OCI-M1 (cell line): ENCODE measurements around the gene MUC5AC.
"Not testable (repeated sequence)": the region's sequence is repeated elsewhere in the genome, so short reads cannot be mapped to it uniquely, and the experiment has no call there.

ENCODE experiments used
- DNase-seq: peaks from one replicate; lab custom pipeline; 2025; lab: John Stamatoyannopoulos, UW

The MUC5AC gene, protein sequence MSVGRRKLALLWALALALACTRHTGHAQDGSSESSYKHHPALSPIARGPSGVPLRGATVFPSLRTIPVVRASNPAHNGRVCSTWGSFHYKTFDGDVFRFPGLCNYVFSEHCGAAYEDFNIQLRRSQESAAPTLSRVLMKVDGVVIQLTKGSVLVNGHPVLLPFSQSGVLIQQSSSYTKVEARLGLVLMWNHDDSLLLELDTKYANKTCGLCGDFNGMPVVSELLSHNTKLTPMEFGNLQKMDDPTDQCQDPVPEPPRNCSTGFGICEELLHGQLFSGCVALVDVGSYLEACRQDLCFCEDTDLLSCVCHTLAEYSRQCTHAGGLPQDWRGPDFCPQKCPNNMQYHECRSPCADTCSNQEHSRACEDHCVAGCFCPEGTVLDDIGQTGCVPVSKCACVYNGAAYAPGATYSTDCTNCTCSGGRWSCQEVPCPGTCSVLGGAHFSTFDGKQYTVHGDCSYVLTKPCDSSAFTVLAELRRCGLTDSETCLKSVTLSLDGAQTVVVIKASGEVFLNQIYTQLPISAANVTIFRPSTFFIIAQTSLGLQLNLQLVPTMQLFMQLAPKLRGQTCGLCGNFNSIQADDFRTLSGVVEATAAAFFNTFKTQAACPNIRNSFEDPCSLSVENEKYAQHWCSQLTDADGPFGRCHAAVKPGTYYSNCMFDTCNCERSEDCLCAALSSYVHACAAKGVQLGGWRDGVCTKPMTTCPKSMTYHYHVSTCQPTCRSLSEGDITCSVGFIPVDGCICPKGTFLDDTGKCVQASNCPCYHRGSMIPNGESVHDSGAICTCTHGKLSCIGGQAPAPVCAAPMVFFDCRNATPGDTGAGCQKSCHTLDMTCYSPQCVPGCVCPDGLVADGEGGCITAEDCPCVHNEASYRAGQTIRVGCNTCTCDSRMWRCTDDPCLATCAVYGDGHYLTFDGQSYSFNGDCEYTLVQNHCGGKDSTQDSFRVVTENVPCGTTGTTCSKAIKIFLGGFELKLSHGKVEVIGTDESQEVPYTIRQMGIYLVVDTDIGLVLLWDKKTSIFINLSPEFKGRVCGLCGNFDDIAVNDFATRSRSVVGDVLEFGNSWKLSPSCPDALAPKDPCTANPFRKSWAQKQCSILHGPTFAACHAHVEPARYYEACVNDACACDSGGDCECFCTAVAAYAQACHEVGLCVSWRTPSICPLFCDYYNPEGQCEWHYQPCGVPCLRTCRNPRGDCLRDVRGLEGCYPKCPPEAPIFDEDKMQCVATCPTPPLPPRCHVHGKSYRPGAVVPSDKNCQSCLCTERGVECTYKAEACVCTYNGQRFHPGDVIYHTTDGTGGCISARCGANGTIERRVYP (N-terminal part only)

DNA sequence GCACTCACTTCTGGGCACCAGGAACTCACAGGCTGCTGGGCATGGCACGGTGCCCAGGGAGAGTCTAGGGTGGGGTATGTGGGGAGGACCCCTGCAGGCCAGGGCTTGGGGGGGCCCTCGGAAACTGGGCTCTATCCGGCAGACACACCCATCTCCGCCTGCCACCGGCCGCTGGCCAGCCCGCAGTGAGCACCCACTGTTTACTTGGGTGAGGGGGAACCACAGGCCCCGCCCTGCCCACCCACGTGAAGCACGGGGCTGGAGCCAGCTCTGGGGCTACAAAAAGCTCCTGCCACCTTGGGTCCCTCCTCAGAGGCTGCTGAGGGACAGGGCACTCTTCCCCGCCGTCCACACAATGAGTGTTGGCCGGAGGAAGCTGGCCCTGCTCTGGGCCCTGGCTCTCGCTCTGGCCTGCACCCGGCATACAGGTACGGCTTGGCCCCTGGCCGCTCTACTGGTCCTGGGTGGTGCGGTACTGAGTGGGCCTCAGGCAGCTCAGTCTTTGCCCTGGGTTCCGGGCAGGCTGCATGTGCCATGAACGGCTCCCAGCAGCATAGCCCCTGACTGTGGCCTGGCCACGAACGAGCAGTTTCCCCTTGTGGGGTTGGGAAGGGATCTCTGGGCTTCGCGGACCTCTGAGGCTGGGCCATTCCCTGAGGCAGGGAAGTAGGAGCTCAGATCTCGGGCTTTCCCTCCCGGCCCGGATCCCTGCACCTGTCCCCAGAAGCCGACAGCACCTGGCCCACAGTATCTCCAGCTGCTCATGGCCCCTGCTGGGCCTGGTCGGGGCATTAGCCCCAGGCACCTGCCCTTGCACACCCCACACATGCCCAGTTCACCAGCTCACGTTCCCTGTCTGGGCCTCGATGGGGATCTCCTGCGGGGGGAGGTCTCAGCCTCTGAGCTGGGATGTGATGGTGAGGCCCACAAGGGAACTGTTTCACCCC, at the start of gene MUC5AC:
Gene MUC5AC, plus strand, starts transcription at position 309 of the 947 bp plus-strand sequence. Its CDS starts 47 bp downstream, at position 356.
- no peak for DNase-seq

DNA sequence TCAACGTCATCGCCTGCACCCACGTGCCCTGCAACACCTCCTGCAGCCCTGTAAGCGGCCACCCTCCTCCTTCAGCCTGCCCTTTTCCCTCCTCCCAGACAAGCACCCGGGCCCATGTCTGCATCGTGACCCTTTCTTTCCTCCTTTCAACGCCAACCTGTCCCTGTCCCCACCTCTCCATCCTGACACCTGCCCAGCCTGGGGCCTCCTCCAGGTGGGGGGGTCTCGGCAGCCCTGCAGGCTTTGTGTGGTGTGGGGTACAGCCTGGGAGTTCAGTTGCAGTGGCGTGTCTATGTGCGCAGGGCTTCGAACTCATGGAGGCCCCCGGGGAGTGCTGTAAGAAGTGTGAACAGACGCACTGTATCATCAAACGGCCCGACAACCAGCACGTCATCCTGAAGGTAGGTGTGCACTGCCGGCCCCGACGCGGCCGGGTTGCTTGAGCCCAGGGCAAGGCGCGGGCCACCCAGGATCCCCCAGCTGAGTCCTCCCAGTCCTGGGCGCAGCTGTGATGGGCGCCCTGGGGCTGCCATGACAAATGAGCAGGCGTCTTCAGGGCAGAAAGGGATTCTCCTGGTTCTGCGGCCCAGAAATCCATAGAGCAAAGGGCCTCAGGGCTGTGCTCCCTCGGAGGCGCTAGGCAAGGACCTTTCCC, 49.4 kb upstream of the MUC5AC start:
- no peak for DNase-seq

DNA sequence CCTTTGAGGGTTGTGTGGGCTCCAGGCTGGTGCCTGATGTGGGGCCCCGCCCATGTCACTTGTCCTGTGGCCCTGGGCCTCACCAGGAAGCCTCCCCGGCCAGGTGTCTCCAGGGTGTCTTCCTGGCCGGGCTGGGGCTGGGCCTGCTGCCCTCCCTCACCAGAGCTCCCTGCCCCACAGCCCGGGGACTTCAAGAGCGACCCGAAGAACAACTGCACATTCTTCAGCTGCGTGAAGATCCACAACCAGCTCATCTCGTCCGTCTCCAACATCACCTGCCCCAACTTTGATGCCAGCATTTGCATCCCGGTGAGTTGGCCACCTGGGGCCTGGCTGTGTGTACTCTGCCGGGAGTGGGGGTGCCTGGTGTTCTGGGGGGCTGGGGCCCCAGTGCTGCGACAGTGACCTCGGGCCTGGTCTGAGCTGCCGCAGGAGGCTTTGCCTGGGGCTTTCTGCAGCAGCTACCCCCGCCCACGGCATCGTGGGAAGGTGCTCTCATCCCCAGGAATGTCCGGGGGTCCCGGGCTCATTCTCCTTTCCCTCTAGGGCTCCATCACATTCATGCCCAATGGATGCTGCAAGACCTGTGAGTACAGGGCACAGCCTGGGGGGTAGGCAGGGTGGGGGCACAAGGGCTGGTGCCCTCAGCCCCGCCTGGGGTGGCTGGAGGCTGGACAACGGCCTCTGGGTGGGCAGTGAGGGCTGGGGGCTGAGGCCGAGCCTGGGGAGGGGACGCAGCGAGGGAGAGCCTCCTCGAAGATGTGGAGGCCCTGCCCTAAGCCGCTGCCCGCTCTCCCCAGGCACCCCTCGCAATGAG, 48.4 kb upstream of the MUC5AC start:
- DNase-seq: no peak

DNA sequence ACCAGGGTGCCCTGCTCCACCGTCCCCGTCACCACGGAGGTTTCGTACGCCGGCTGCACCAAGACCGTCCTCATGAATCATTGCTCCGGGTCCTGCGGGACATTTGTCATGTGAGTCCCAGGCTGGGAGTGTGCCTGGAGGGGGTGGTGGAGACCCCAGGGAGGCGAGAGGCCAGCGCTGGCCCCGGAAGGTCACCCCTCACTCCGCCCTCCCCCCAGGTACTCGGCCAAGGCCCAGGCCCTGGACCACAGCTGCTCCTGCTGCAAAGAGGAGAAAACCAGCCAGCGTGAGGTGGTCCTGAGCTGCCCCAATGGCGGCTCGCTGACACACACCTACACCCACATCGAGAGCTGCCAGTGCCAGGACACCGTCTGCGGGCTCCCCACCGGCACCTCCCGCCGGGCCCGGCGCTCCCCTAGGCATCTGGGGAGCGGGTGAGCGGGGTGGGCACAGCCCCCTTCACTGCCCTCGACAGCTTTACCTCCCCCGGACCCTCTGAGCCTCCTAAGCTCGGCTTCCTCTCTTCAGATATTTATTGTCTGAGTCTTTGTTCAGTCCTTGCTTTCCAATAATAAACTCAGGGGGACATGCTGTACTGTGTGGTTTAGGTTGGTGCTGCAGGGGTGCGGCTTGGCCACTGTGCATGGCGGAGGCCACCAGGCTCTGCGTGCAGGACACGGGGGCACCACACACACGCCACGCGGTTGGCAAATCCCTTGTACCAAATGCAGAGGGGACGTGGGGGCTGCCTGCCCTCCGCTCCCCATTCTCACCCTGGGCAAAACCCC, 47.6 kb upstream of the MUC5AC start:
- no peak for DNase-seq

DNA sequence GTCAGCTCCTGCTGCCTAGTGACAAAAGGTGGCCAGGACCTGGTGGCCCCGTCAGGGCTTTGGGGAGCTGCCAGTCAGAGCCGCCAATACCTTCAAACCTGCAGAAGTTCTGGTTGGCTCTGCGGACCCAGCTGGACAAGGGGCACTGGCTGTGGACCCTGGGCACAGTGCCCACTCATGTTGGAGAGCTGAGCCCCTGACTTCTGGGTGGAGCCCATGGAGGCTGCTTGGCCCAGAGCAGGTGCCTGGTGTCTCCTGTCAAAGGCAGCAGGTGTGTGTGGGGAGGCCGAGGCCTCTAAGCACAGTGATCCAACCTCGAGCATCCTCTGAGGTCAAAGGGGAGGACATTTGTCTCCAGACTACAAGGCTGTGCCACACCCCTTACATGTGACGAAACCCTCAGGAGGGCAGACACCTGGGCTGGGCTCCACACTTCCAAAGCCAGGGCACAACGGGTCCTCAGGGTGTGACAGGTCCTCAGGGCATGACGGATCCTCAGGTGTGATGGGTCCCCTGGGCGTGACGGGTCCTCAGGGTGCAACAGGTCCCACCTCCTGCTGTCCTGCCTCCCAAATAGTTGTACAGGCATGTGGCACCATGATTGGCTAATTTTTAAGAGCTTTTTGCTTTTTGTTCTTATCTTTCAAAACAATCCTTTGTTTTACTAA, 46.1 kb upstream of the MUC5AC start:
- no peak for DNase-seq

DNA sequence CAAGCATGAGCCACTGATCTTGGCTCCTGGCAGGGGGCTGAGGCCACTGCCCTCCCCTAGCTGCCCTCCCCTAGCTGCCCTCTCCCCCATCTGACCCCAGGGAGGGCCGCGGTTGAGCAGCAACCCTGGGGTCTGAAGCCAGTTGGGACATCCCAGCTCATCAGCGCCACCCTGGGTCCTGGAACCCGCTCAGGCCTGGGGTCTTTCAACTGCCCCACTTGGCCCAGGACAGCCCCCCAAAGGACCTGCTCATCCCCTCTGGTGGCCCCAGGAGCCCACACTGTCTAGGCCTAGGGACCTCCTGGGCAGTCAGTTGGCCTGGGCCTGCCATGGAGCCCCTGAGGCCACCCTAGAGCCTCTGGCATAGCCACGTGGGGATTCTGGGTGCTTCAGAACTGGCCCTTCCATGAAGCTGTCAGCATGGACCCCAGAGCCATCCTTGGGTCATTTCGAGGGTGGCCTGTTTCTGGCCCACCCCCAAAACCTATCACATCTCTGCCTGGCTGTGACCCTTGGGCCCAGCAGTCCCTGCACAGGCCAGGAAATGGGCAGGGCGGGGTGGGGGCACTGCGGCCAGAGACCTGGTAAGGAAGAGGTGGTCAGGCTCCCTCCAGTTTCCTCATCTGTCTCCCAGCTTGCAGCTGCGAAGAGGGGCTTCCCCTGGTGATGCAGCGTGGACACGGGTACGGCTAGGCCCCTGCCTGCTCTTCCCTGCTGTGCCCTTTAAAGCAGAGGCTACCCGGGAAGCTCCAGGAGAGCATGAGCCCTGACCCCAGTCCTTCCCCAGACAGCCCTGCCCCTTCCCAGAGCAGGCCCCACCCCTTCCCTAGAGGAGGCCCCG, 45.2 kb upstream of the MUC5AC start:
- no peak for DNase-seq

DNA sequence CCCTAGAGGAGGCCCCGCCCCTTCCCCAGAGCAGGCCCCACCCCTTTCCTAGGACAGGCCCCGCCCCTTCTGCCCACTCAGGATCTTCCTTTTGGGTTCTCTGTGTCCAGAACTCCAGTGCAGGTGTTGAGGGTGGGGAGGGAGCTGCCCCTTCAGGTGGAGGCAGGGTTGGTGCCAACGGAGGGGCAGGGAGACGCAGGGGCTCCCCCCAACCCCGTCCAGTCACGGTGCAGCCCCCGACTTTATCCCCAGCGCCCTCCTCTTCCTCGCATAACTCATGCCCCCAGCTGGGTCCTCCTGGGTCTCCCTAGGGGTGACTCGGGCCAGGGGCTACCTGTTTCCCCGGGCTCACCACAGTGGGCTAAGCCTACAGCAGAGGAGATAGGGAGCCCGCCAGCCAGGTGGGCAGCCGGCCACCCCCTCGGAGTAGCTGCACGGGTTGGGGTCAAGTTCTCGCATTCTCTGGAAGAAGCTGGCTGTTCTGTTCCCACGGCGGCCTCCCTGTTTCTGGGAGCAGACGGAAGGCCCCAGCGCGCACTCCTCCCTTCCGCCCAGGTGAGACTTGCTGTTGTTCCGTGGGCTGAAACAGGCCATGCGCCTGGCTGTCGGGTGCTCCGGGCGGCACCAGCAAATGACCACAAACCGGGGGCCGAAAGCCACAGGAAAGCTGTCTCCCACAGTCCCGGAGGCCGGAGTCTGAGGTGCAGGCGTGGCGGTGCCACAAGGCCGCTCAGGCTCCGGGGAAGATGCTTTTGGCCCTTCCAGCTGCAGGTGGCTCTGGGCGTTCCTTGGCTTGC, 44.1 kb upstream of the MUC5AC start:
- no peak for DNase-seq

DNA sequence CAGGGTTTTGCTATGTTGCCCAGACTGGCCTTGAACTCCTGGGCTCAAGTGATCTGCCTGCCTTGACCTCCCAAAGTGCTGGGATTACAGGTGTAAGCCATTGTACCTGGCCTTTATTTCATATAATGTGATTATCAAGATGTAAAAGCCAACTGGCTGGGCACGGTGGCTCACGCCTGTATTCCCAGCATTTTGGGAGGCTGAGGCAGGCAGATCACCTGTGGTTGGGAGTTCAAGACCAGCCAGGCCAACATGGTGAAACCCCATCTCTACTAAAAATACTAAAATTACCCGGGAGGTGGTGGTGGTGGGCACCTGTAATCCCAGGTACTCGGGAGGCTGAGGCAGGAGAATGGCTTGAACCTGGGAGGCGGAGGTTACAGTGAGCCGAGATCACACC, 42.5 kb upstream of the MUC5AC start:
- not testable (repeated sequence) for DNase-seq

DNA sequence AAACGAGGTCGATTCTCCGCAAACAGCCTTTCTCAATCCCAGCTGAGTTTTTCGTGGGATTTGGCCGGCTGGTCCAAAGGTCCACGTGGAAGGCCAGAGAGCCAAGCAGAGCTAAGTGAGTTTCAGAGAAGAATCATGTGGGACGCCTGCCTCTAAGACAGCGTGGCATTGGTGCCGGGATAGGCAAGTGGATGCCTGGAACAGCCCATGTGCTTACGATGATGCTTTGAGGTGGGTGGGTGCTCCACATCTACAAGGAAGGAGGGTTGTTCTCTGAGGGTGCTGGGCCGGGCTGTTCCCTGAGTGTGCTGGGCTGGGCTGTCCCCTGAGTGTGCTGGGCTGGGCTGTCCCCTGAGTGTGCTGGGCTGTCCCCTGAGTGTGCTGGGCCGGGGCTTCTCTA, 41.6 kb upstream of the MUC5AC start:
- no peak for DNase-seq

DNA sequence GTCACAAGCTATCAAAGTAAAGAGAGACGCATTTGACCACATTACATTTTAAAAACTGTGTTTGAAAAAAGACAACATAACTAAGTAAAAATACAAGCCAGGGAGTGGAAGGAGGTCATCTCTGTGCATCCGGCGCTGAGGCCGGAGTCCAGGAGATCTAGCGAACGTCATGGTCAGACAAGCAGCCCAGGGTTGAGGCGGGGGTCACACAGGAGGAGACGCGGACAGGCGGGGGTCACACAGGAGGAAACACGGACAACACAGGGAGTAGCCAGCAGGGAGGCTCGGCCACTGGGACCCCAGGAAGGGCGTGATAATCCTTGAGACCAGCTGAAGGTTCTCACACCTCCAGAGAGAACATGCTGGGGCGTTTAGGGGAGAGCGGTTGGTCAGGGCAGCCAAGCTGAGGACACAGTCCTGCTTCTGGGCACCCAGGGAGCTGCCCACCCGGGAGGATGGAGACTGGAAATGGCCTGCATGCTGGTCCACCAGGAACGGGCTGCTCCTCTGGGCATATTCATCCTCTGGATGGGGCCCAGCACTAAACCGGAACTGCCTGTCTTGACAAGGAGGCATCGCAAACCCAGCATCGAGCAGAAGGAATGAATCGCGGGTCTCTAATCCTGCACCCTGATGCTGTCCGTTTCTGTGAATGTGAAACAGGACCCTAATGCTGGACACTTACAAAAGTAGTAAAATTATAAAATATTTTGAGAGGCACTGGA, 40.9 kb upstream of the MUC5AC start:
- DNase-seq: no peak

DNA sequence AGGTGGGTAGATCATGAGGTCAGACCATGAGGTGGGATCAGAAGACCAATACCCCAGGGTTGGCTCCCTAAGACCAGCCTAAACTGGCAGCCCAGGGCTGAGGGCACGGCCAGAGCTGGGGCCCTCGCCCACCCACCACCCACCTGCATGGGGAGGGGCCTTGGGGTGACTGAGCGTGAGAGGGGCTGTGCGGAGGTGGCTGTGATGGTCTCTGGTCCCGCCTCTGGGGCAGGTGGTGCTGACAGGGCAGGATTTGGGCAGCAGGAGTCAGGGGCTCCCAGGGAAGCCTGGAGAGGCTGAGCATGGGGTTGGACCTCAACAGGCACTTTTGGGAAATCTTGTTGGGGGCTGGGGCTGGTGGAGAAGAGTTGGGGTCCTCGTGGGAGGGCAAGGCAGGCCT, 39.8 kb upstream of the MUC5AC start:
- no peak for DNase-seq

DNA sequence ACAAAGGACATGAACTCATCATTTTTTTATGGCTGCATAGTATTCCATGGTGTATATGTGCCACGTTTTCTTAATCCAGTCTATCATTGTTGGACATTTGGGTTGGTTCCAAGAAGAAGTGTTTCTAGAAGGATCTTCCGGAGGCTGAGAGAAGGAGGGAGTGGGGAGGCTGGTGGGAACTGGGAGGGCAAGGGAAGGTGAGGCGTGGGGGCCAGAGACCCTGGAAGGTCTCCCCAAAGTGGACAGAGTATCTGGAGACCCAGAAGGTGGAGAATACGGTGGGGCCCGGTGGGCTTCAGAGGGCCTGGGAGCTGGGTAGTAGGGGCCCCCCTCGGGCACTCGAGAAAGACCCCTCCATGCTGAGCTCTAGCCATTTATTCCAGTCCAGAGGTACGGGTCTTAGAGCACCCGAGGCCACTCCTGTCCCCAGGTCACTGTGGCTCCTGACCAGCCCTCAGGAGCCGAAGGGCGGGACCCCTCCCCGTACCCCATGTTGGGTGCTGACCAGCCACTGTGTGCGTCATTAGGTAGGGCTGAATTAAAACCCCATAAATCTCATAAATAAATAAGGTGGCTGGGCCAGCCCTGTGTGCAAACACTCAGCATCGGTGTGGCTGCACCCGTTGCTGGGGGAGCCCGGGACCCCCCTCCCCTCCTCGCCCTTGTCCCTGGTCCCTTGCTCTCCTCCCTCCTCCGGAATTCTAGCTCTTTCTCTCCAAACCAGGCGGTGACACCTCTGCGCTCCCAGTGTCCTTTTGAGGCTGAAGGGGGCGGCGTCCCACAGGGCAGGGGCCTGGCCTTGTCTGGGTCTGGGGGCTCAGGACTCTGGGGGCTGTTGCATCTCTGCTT, 38.8 kb upstream of the MUC5AC start:
- no peak for DNase-seq

DNA sequence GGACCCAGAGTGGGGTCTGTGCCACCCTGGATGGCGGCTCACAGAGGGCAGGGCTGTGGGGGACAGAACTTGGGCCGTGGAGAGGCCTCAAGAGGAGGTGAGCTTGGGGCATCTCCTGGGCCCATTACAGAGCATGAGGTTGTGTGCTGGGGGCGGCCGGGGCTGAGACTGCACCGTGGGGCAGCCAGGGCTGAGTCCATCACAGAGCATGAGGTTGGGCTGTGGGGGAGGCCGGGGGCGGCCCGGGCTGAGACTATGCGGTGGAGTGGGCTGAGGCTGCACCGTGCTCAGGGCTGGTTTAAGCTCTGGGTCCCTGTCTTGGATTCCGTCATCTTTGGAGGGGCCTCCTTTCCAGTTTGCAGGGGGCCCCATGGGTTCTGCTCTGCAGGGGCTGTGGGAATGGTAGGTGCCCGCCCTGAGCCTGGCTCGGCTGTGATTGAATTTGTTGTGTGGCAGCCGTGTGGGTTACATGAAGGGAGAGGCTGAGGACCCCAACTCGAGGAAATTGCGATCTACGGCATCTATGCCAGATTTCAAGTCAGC, 38.1 kb upstream of the MUC5AC start:
- DNase-seq: no peak

DNA sequence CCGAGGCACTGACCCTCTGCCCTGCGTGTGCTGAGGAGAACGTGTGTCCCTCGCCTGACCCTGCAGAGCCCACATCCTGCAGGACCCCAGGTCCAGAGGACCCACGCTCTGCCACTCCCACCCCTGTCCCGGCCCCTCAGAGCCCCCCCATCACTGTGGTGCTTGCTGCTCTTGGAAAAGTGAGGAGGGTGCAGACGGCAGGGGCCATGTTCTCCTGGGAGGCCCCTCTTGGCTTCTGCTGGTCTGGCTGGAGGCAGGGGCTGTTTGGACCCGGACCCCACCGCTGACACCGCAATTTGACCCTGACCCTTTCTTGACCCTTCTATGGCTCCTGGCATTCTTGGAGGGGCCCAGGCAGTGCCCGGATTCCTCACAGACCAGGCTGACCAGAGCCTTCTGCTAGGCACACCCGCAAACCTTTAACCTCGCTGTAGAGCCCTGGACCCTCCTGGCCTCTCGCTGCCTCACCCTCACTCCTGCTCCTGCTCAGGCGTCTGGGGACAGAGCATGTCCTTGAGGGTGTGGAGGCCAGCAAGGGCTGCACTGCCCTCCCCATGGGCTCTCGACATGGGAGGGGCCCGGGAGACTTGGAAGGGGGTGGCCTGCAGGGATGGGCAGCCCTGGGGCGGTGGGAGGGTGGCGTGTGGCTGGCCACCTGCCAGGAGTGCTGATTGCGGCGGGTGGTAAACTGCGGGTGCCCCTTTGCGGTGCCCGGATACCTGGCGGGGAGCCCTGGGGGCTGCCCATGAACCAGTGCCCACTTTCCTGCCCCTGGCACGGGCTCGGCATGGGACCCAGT, 37.0 kb upstream of the MUC5AC start:
- no peak for DNase-seq
